HG03354 (cell line): Measurements from ENCODE around the gene RNF144A.

ENCODE experiments used
- ATAC-seq: cut with Tn5 transposase; IDR thresholded peaks from one replicate; pipeline ENCODE4 v1.9.1; 2021; ENCODE audit warnings: mild to moderate bottlenecking; ENCODE audit not compliant: unreplicated experiment, poor library complexity, severe bottlenecking

RNF144A gene

DNA sequence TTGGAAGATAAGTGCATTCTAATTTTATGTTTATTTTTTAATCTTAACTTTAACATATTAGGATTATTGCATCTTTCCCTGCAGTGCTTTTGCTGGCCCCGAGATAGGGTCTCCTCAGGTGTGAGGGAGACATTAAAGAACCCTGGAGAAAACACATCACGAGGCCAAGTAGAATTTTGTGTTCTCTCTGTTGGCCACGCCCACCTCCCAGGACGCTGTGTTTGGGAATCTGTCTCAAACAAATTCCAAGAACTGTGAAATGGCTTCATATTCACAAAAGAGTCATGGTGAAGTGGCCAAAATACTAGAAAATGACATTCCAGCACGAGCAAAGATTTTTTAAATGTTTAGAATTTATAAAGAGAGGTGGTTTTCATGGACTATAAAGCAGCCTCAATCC lies 27.3 kb downstream of the RNF144A start:
- ATAC-seq: no peak

DNA sequence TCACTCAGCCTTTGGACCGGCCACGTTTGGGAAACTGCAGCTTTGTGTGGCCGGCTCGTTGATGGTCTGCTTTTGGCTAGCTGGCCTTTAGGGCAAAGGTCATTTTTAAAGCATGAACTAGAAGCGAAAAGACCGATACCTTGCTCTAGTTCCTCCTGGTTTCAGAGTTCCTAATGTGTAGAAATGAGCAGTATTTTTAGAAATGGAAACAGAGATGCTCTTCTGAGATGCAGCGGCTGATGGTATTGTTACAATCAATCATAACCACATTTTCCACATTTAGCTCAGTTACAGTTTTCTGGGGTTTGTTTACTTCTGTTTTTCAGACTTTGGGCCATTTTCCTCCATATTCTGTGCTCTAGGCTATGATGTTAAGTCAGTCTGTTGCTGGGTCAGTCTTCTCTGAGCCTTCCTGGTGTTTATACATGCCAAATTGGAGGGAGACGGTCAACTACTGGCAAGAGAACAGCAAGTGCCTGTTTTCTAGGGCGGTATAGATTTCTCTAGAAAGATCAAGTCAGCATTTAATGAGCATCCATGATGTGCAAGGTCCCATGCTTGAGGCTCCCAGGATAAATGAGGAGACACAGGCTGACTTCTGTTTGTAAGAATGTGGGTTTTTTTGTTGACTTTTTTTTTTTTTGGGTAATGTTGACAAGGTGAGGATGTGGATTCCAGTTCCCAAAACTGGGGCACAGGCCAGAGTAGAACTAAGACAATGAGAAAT lies 28.0 kb downstream of the RNF144A start:
- ATAC-seq: peak; percentile 80

DNA sequence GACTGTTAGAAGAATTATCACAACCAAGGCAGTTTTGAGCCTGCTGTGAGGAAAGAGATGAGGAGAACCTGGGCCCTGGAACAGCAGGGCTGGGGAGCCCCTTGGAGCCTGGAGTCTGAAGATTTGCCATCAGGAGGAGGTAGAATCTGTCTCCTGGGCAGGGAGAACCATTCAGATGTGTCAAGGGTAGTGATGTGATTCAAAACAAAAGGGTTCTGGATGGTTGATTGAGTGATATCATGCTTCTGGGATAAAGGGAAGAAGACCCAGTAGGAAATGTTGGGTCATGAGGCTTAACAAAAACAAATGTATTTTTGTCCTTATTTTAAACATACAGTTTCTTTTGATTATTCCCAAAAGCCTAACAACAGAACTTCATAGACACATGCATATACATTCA lies 28.6 kb downstream of the RNF144A start:
- ATAC-seq: peak; percentile 3

DNA sequence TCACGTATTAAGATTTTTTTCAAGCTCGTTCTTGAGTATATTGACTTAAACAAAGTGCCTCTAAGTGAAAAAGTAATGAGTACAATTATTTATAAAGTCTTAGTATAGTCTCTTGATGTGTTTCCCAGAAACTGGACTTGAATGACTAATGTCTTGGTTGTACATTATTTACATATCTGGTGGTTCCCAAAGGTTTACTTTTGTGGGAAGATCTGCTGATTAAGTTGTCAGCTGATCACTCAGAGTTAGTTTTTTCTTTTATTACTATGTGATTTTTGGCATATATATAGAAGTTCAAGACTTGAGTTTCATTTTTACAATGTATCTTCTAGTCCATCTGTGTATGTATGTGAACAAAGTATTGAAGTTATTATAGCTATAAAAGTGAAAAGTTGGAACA lies 29.5 kb downstream of the RNF144A start:
- ATAC-seq: no peak

DNA sequence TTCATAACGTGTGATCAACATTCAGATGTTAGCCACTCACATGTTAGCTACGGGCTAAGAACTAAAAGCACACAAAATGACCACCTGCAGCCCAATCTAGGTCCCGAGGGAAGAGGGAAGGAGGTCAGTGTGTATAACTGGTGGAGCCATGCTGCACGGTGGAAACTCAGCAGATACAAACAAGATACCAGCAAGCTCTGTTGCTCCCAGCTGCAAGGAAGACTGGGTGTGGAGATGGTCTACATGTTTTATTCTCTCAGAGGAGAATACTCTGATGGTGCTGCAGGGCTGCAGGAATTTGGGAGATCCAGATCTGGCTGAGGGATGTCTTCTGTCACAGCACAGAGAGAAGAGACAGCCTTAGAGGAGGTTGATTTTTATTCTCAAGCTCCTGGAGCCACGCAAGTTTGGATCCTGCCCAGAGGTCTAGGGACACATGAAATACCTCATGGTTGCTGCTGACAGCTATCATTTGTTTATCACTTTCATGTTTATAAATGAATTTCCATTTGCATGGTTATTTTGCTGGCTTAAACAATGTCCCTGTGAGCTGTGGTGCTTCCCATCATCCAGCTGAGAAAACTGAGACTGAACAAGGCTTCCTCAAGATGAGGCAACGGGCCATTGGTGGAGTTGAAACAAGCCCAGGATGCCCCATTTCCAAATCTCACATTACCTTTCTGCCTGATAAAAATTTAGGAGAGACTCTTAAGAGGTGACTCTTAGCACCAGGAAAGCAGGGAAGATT lies 30.9 kb downstream of the RNF144A start:
- ATAC-seq: no peak

DNA sequence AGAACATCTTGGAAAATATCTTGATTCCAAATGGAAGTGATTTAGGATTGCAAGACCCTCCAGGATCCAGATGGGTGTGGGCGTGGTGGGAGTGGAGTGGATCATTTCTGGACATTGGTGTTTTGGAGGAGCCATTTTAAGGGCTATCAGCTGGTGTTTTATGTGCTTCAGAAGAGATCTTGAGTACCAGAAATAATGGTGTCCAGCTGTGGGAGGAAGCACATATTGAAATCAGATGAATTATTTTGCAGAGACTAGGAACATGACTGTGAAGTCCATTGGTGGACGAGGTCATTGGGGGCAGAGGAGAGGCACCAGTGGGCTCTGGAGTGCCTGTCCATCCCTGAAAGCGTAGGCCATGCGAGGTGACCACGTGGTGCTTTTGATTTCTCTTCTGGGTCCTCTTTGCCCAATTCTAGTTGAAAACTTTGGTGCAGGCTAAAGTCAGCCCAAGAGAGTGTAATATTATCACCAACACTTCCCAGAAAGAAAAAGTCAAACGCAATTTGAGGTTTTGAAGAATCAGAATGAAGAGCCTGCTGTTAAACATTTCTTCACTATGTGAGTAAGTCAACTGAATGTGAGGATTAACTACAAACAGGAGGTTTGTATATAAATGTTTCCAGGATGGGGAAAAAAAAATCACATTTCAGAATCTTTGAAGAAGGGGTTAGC lies 31.6 kb downstream of the RNF144A start:
- ATAC-seq: no peak

DNA sequence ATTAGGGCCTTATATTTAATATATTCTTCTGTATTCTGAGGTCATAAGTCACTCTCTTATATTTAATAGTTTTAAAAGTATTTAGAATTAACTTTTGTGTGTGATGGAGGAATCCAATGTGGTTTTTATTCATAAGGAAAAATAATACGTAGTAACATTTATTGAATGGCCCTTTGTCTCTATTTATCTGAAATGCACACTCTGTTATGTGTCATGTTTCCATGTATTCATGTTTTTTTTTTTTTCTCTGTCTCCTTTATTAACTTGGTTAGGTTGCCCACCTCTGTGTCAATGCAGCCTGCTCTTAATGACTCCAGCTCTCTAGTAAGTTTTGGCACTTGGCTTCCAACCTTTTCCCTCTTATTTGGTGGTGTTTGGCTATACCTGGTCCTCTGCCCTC lies 33.8 kb downstream of the RNF144A start:
- ATAC-seq: no peak

DNA sequence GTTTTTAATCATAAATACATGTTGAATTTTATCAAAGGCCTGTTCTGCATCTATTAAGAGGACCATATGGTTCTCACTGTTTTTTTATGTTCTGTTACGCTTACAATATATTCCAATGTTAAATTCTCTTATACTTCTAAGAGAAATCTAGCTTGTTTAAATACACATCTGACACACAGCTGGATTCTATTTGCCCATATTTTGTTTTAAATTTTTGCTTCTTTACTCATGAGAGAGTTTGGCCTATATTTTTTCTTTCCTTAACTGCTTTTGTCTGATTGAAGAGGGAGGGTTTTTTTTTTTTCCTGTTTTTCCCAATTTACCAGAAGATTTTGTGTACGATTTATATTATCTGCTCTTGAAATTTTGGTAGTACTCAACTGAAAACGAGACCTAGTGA lies 34.9 kb downstream of the RNF144A start:
- ATAC-seq: no peak

DNA sequence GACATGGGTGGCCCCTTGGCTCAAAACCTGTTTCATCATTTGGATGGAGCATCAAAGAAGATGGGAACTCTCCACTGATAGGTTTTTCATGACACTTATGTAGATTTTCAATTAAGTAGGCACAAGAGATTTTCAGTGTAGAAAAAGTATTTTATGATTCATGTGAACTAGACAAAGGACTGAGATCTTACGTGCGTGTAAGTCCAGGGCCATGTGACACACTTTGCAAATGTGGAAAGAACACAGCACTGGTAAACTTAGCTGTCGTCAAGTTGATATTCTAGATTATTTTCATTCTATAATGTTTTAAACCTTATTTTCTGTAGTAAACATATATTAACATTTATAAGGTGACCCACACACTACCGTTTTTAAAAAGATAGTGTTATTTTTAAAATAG lies 37.4 kb downstream of the RNF144A start:
- ATAC-seq: no peak

DNA sequence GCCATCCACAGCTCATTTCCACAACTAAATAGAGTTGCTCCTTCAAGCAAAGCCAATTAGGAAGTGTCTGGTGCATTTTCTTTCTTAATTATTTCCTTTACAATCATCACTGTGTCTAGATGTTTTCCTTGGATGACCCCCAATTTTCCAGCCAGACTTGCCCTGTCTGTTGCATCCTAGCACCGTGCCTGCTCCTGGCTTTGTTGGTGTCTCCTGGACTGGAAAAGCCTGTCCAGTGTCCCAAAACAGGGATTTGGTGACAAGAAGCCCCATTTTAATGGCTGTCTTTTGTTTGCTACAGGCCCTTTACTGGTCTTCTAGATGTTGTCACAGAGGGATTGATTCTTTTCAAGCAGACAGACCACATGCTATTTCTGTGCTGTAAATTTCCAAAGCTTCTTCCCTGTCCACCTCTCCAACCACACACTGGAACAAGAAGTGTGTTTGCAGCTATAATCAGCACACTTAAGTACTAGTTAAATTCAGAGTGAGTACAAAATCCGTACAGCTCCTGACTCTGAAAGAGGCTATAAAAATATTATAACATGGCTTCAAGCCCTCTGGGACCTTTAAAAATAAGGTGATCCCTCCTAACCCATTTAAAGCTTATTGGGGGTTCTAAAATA lies 38.4 kb downstream of the RNF144A start:
- no peak for ATAC-seq

DNA sequence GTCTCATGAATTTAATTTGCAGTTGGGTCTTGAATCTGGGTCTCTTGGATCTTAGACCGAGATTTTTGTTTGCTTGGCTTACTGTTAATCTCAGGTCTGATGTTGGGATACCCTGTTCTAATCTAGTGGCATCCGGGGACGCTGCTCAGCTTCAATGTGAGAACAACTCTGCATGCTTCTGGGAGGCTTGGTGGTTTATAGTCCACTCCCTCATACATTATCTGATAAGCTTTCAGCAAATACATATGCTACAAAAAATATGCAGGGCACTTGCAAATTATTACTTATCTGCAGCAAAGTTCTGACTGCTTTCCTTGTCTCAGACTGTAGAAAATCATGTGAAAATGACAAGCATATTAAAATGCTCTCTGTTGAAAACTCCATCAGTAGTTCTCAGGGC lies 39.4 kb downstream of the RNF144A start:
- no peak for ATAC-seq

DNA sequence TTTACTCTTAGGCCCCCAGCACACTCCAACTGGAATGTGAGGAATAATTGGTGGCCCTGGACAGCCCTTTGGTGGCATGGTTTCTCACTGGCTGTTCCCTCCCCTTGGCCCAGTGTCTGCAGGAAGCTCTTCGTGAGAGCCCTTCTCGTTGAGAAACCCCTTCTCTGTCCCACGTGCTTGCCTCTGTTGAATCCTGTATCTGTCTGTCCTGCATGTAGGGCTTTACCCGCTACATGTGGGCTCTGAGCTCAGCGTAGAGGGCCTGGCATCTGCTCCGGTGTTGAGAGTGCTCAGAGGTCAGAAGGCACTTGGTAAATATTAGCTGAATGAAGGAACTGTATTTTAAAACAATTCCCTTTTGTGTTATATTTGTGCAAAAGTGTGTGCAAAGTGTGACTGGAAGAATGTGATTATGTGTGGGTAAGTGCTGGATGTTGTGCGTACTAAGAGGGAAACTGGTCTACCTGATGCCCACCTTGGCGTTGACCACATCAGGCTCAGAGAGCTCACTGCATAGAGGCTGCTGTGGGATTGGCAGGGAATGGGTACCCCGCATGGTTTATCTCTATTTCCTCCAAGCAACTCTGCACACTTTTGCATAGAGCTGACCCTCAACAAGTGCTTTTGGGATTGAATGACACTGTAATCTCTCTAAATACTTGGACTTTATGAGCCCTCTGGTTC lies 40.0 kb downstream of the RNF144A start:
- ATAC-seq: no peak

DNA sequence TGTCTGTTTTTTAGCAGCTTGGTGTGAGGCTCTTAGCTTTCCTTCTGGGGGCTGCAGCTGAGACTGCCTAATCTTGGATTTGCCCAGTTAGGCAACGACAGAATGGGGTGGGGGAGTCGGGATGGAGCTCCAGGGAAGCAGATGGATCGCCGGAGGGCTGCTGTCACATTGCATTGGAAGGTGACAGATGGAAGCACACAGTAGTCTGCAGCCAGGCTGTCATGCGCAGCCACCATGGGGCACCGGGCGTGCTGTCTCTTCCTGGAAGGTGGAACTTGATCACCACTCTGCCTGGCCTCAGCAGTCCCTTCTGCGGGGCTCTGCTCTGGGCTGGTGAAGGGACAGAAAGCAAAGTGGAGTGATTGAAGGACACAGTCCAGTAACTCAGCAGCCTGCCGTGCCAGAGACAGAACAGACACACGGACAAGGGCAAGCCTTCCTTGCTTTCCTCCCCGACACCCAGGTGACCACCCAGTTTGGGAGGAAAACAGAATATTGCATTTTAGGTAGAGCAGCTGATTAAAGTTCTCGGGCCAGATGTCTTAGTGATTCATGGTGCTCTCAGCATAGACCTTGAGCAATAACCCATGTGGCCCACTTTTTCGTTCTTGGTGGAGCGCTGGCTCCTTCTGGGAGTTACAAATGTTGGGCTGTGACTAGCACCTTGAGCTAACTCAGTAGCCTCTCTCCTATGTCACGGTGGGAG lies 40.9 kb downstream of the RNF144A start:
- ATAC-seq: no peak

DNA sequence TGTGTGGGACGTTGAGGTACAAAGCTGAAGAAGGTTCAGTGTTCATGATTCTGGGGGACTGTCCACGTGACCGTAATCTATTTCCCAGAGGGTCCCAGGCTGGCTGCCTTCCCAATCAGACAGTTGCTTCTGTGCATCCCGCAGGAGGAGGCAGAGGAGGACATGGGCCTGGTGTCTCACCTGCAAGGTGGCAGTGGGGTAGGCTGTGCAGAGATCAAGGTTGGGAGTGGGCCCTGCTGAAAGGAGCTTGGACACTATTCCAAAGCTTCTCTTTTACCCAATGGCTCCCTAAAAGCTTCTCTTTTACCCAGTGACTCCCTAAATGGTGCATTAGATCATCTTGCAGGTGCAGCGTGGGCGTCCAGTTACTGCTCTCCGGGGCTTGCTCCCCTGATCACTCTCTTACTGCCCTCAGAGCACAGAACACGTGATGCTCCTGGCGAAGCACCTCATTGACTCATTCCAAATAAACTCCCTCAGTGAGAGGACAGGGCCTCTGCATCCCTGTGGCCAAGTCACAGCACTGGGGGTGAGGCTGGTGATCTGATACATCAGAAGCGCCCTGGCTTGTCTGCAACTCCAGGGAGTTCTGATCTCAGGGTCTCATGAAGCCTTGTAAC lies 41.5 kb downstream of the RNF144A start:
- ATAC-seq: no peak

DNA sequence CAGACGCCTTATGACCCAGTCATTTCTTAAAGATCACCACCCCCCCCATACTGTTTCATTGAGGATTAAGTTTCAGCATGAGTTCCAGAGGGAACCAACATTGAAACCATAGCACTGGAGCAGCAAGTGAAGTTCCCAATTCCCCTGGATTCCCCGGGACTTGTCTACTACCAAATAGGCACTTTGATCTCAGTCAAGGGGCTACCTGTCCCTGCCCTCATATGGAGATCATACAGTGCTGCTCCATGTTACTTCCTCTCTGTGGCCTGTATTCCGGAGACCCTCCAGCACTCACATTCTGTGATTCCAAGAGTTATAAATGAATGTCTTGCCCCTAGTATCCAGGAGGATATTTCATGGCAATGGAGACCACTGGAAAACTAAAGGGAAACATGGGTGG lies 42.5 kb downstream of the RNF144A start:
- ATAC-seq: no peak

DNA sequence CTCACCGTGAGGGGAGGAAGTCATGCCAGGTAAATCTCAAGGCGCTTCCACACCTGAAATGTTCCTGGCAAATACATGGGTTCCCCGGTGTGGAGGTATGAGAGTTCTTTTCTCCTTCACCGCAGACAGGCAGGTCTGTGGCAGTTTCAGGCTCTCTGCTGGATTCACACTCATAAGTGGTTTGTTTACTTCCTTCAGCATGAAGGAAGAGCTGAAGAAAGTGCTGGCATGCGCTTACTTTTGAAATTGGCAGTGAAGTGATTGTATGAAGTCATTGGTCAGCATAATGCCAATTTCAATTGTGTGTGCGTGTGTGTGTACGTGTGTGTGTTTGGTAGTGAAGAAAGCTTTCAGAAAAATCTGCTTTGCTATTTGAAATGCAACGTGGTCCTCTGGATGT lies 43.4 kb downstream of the RNF144A start:
- no peak for ATAC-seq

DNA sequence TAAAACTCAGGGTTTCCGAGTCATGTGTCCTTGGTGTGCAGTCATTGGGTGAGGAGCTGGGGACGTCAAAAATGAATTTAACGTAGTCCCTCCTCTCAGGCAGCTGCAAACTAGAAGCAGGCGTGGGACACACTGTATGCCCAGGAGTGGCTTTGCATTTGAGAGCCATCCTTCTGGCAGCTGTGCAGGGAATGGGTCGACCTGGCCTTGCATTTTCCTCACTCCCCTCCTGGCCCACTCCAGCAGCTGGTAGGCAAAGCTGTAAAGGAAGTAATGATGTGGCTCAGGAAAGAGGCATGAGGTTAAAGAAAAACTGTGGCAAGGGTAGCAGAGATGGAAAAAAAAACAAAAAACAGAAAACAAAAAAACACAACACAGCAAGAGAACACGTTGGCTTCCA lies 46.5 kb downstream of the RNF144A start:
- no peak for ATAC-seq

DNA sequence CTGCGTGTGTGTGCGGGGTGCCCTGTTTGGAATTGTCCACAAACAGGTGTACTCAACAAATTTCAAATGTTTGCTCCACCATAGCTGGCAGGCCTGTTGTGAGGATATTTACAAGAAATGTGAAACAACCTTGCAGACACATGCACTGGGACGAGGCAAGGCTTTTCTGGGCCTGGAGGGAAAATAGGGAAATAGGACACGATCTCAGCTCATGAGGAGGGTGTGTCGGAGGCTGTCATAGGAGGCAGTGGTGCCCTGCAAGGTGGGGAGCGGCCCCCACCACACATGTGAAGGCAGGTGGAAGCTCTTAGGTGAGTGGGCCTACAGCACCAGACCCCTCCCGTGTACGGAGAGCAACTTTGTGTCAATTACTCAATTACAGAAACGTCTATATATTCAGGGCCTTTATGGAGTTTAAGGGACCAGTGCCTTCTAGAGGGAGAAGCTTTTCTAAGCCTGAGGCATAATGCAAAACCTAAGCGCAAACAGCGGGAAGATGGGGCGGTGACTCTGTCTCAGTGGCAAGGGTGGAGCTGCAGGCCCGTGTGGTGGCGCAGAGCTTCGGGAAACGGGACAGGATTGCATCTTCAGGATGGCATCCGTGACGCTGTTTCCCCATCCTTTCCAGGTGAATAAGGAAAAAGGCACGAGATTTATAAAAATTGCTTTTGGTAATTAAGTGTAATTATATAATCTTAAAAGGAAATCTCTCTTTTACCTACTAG lies 48.0 kb downstream of the RNF144A start:
- ATAC-seq: no peak
